ENCODE data around the gene RAF1. TPM values are rescaled to one million over a fixed set of nuclear protein-coding genes. Genes with fewer than 3 reads are reported as not detected.

The RAF1 gene
- total RNA-seq, 1 experiment from 2014 or later = 101 TPM

DNA sequence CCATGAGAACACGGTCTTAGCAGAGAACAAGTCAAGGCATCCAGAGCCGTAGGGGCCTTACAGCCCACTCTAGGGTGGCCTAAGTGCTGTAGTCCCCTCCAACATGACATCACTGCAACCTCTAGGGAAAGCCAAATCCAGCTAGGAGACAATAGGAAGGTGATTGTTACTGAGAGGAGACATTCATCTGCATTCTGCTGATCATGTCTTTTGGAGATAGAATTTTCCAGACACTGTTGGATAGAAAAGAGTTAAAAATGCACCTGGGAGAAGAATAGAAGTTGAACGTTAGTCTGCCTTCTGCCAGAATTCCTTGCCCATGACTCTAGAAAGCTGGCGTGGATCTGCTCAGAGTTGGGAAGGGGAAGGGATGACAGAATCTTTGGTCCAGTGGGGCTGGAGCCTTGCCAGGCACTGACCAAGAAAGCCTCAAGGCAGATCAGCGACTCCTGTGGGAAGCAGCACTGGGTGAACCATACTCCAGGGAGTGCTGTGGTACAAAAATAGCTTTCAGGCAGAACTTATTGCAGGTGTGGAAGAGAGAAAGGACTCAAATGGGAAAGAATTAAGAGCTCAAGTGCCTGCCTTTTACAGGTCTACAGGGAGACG is 44.8 kb upstream of the RAF1 start:
- Mint-ChIP-seq H3K9me3 (peaks cover 12% of the 10 kb centered on the region), H3K4me1 (no peaks in the 10 kb centered on the region), H3K27me3 (ENCODE audit: low read depth) (no peaks in the 10 kb centered on the region), H3K4me3 (no peak overlapping the region), H3K27ac (no peak overlapping the region), H3K36me3 (no peaks in the 10 kb centered on the region)
- POLR2A ChIA-PET = interaction anchor here (0.7 kb wide), 1 partner anchor 808 kb away, joined by 3 read pairs; no protein-coding TSS in a partner anchor
- CTCF ChIA-PET = interaction anchor here (0.6 to 3.6 kb wide), 2 partner anchors 11 to 85 kb away, joined by 6 to 18 read pairs; no protein-coding TSS in a partner anchor
- ATAC-seq = no peak
- no peak for DNase-seq (ENCODE audit: low spot score)
- TF ChIP-seq GRHL2 (CRISPR knock-in tag; IDR thresholded peaks at IDR 0.05; ENCODE audit: insufficient replicate concordance, severe bottlenecking) (no peak), HMGA2 (CRISPR knock-in tag; IDR thresholded peaks at IDR 0.05) (no peak), ETV6 (CRISPR knock-in tag; IDR thresholded peaks at IDR 0.05) (no peak), RORB (CRISPR knock-in tag; IDR thresholded peaks at IDR 0.05) (no peak)
- TF ChIP-seq, protein P1, sequence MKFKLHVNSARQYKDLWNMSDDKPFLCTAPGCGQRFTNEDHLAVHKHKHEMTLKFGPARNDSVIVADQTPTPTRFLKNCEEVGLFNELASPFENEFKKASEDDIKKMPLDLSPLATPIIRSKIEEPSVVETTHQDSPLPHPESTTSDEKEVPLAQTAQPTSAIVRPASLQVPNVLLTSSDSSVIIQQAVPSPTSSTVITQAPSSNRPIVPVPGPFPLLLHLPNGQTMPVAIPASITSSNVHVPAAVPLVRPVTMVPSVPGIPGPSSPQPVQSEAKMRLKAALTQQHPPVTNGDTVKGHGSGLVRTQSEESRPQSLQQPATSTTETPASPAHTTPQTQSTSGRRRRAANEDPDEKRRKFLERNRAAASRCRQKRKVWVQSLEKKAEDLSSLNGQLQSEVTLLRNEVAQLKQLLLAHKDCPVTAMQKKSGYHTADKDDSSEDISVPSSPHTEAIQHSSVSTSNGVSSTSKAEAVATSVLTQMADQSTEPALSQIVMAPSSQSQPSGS (CRISPR knock-in tag; IDR thresholded peaks at IDR 0.05; ENCODE audit: borderline replicate concordance, low read depth) = no peak

DNA sequence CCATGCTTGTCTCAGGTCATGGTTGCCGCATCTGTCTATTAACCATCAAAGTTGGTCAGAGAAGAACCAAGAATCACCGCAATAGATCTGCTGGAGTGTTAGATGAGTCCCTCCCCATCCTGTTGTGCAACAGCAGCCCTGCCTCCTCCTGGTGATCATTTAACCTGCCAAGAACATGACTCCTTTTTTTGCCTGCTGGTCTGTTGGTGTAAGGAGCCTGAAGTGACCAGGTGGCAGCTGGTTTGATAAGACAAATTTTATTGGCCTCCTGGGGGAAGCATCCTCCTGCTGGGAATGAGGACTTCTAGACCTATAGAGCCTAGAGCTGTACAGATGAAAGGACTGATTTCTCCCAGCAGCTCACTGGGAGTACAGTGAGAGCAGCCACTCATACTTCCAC is 43.5 kb upstream of the RAF1 start:
- no peak for ATAC-seq
- CTCF ChIA-PET = interaction anchor here (0.8 to 3.6 kb wide), 11 partner anchors 13 to 123 kb away, joined by 3 to 22 read pairs (median 5); partner anchors contain the start of gene TMEM40
- Mint-ChIP-seq H3K27me3 (ENCODE audit: low read depth) (no peaks in the 10 kb centered on the region), H3K4me3 (no peak overlapping the region), H3K4me1 (no peaks in the 10 kb centered on the region), H3K9me3 (peaks cover 10% of the 10 kb centered on the region), H3K36me3 (no peaks in the 10 kb centered on the region), H3K27ac (no peak overlapping the region)
- DNase-seq (ENCODE audit: low spot score) = no peak
- TF ChIP-seq MXD4 (CRISPR knock-in tag; IDR thresholded peaks at IDR 0.05; ENCODE audit: borderline replicate concordance) = no peak
- TF ChIP-seq, protein P2, sequence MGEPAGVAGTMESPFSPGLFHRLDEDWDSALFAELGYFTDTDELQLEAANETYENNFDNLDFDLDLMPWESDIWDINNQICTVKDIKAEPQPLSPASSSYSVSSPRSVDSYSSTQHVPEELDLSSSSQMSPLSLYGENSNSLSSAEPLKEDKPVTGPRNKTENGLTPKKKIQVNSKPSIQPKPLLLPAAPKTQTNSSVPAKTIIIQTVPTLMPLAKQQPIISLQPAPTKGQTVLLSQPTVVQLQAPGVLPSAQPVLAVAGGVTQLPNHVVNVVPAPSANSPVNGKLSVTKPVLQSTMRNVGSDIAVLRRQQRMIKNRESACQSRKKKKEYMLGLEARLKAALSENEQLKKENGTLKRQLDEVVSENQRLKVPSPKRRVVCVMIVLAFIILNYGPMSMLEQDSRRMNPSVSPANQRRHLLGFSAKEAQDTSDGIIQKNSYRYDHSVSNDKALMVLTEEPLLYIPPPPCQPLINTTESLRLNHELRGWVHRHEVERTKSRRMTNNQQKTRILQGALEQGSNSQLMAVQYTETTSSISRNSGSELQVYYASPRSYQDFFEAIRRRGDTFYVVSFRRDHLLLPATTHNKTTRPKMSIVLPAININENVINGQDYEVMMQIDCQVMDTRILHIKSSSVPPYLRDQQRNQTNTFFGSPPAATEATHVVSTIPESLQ (CRISPR knock-in tag; IDR thresholded peaks at IDR 0.05) = no peak
- no peak for TF ChIP-seq ZNF219 (CRISPR knock-in tag; IDR thresholded peaks at IDR 0.05; ENCODE audit: borderline replicate concordance)
- TF ChIP-seq, protein P3, sequence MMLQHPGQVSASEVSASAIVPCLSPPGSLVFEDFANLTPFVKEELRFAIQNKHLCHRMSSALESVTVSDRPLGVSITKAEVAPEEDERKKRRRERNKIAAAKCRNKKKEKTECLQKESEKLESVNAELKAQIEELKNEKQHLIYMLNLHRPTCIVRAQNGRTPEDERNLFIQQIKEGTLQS (CRISPR knock-in tag; conservative IDR thresholded peaks at IDR 0.05) = no peak
- TF ChIP-seq GRHL2 (CRISPR knock-in tag; IDR thresholded peaks at IDR 0.05; ENCODE audit: insufficient replicate concordance, severe bottlenecking) = no peak
- TF ChIP-seq, protein P4, sequence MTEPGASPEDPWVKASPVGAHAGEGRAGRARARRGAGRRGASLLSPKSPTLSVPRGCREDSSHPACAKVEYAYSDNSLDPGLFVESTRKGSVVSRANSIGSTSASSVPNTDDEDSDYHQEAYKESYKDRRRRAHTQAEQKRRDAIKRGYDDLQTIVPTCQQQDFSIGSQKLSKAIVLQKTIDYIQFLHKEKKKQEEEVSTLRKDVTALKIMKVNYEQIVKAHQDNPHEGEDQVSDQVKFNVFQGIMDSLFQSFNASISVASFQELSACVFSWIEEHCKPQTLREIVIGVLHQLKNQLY (CRISPR knock-in tag; IDR thresholded peaks at IDR 0.05) = no peak
- TF ChIP-seq ETV6 (CRISPR knock-in tag; IDR thresholded peaks at IDR 0.05) = no peak
- no peak for TF ChIP-seq ZNF416 (CRISPR knock-in tag; IDR thresholded peaks at IDR 0.05)
- no peak for TF ChIP-seq CREM (CRISPR knock-in tag; IDR thresholded peaks at IDR 0.05)
- TF ChIP-seq TEAD4 (CRISPR knock-in tag; IDR thresholded peaks at IDR 0.05) = no peak
- no peak for TF ChIP-seq RELA (CRISPR knock-in tag; IDR thresholded peaks at IDR 0.05; ENCODE audit: borderline replicate concordance)
- POLR2A ChIA-PET = no interaction called here

DNA sequence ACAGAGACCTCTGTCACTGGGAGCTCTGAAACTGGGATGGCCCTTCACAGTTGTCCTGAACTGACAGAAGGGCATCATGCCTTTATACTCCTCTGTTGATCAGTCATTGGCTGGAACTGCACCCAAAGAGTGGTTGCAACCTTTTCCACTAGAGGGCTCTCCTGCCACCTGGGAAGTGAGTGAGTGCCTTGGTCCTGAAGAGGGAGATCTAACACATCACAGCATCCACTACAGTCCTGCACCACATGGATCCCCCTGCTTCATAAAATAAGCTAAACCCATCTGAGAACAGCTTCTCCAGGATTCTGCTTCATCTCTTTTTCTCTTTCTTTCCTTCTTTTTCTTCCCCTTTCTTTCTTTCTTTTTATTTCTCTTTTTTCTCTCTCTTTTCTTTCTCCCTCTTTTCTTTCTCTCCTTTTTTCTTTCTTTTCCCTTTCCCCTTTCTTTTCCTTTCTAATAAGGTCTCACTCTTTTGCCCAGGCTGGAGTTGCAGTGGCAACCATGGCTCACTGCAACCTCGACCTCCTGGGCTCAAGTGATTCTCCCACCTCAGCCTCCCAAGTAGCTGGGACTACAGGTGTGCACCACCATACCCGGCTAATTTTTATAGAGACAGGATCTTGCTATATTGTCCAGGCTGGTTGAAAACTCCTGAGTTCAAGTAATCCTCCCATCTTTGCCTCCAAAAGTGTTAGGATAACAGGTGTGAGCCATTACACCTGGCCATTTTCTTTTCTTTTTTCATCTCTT is 42.8 kb upstream of the RAF1 start:
- DNase-seq (ENCODE audit: low spot score) = peak; percentile 78
- Mint-ChIP-seq H3K27me3 (ENCODE audit: low read depth) (no peaks in the 10 kb centered on the region), H3K4me3 (no peak overlapping the region), H3K9me3 (peaks cover 7% of the 10 kb centered on the region), H3K4me1 (no peaks in the 10 kb centered on the region), H3K36me3 (no peaks in the 10 kb centered on the region), H3K27ac (no peak overlapping the region)
- ChIA-PET POLR2A (no interaction called here), CTCF (interaction anchor here (0.6 to 2.5 kb wide), 33 partner anchors 8 to 211 kb away, joined by 3 to 22 read pairs (median 4); partner anchors contain the start of genes CAND2, MKRN2OS and TMEM40)
- ATAC-seq = peak; percentile 99
- TF ChIP-seq, protein P5, sequence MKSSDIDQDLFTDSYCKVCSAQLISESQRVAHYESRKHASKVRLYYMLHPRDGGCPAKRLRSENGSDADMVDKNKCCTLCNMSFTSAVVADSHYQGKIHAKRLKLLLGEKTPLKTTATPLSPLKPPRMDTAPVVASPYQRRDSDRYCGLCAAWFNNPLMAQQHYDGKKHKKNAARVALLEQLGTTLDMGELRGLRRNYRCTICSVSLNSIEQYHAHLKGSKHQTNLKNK (CRISPR knock-in tag; IDR thresholded peaks at IDR 0.05) = no peak
- TF ChIP-seq ETV6 (CRISPR knock-in tag; IDR thresholded peaks at IDR 0.05) = 0 out of 2 replicates have a peak, but pooled peaks have one; percentile 23
- TF ChIP-seq, protein P6, sequence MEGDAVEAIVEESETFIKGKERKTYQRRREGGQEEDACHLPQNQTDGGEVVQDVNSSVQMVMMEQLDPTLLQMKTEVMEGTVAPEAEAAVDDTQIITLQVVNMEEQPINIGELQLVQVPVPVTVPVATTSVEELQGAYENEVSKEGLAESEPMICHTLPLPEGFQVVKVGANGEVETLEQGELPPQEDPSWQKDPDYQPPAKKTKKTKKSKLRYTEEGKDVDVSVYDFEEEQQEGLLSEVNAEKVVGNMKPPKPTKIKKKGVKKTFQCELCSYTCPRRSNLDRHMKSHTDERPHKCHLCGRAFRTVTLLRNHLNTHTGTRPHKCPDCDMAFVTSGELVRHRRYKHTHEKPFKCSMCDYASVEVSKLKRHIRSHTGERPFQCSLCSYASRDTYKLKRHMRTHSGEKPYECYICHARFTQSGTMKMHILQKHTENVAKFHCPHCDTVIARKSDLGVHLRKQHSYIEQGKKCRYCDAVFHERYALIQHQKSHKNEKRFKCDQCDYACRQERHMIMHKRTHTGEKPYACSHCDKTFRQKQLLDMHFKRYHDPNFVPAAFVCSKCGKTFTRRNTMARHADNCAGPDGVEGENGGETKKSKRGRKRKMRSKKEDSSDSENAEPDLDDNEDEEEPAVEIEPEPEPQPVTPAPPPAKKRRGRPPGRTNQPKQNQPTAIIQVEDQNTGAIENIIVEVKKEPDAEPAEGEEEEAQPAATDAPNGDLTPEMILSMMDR (IDR thresholded peaks at IDR 0.05) = peak; percentile 44; the same call in 1 of the 2 replicates
- TF ChIP-seq, protein P7, sequence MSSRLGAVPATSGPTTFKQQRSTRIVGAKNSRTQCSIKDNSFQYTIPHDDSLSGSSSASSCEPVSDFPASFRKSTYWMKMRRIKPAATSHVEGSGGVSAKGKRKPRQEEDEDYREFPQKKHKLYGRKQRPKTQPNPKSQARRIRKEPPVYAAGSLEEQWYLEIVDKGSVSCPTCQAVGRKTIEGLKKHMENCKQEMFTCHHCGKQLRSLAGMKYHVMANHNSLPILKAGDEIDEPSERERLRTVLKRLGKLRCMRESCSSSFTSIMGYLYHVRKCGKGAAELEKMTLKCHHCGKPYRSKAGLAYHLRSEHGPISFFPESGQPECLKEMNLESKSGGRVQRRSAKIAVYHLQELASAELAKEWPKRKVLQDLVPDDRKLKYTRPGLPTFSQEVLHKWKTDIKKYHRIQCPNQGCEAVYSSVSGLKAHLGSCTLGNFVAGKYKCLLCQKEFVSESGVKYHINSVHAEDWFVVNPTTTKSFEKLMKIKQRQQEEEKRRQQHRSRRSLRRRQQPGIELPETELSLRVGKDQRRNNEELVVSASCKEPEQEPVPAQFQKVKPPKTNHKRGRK (CRISPR knock-in tag; IDR thresholded peaks at IDR 0.05; ENCODE audit: borderline replicate concordance) = peak; percentile 88; the same call in 1 of the 2 replicates
